Choroid plexus epithelial cell (primary cell): Measurements from ENCODE around the gene EML4.

Source experiments
- DNase-seq: peaks from one replicate; pipeline ENCODE4 v3.0.0-alpha.2; 2010; ENCODE audit warnings: low read depth
- H3K4me3 ChIP-seq: 2 replicates; pipeline ENCODE4 v1.5.1; 2011; ENCODE audit warnings: low read depth, mild to moderate bottlenecking, control low read depth, low read length, moderate library complexity
- CTCF ChIP-seq: conservative IDR thresholded peaks from 2 replicates; pipeline ENCODE4 v1.5.1; 2011; ENCODE audit warnings: low read depth, mild to moderate bottlenecking, control low read depth, inconsistent platforms, low read length, moderate library complexity

Gene EML4

GRCh38 chr2:42363413-42363812 lies 194.3 kb downstream of the EML4 start:
- H3K4me3 ChIP-seq: no peak overlapping the region
- TF ChIP-seq CTCF: no peak
- no peak for DNase-seq

- DNase-seq: no peak
- no peak for TF ChIP-seq CTCF
These were observed 195.5 kb downstream of the EML4 start for GRCh38 chr2:42364658-42365057.

GRCh38 chr2:42366411-42366810 lies 197.3 kb downstream of the EML4 start:
- DNase-seq: no peak
- H3K4me3 ChIP-seq: no peak overlapping the region
- no peak for TF ChIP-seq CTCF

More at GRCh38 chr2:42364658-42365057, 195.5 kb downstream of the EML4 start:
- no peak overlapping the region for H3K4me3 ChIP-seq

- no peak overlapping the region for H3K4me3 ChIP-seq
- peak; percentile 67 for DNase-seq
- TF ChIP-seq CTCF: no peak
These were observed 198.7 kb downstream of the EML4 start for GRCh38 chr2:42367835-42368234.

- H3K4me3 ChIP-seq: no peak overlapping the region
- DNase-seq: no peak
- TF ChIP-seq CTCF: no peak
These were observed 199.8 kb downstream of the EML4 start for GRCh38 chr2:42368817-42369531.

- DNase-seq: no peak
- TF ChIP-seq CTCF: no peak
These were observed 200.5 kb downstream of the EML4 start for GRCh38 chr2:42369532-42370229.

More at GRCh38 chr2:42369532-42370229, 200.5 kb downstream of the EML4 start:
- H3K4me3 ChIP-seq: no peak overlapping the region
